K562 (cell line): ENCODE data around the gene CYLD. TPM values are rescaled to one million over a fixed set of nuclear protein-coding genes. Genes with fewer than 3 reads are reported as not detected.

Experiments used
- E2F5 ChIP-seq: sonication (generic); formaldehyde crosslinking; IDR thresholded peaks from 2 replicates; pipeline ENCODE4 v1.8.0; 2022; ENCODE audit warnings: mild to moderate bottlenecking, missing genetic modification reagents
- FOS ChIP-seq: IDR thresholded peaks from 3 replicates; pipeline ENCODE4 v1.6.1; 2011; ENCODE audit not compliant: insufficient read length; ENCODE audit errors: extremely low read depth
- KDM4B ChIP-seq, 2 experiments: fragments of 450-650 bp in 1 of 2; sonication (generic) in 1 of 2; IDR thresholded peaks; 2 replicates each; pipeline ENCODE4 v1.6.1; 2016 to 2017; ENCODE audit warnings: borderline replicate concordance in 2 of 2, antibody characterized with exemption in 1 of 2, low read depth in 1 of 2, mild to moderate bottlenecking in 1 of 2
- NFRKB ChIP-seq: fragments of 450-650 bp; IDR thresholded peaks from 2 replicates; pipeline ENCODE4 v1.6.1; 2016; ENCODE audit warnings: low read depth
- SRSF7 ChIP-seq: fragments of 200-400 bp; formaldehyde crosslinking; optimal IDR thresholded peaks from 2 replicates; pipeline ENCODE3; 2017; ENCODE audit warnings: mild to moderate bottlenecking, low read depth, low read length
- ZBTB17 ChIP-seq: fragments of 450-650 bp; formaldehyde crosslinking; IDR thresholded peaks from 2 replicates; pipeline ENCODE4 v1.4.0; 2020; ENCODE audit warnings: mild to moderate bottlenecking
- ZBTB33 ChIP-seq: sonication (generic); formaldehyde crosslinking; IDR thresholded peaks from 2 replicates; pipeline ENCODE4 v1.8.1; 2023; ENCODE audit warnings: mild to moderate bottlenecking, missing genetic modification reagents
- ZNF224 ChIP-seq: sonication (generic); formaldehyde crosslinking; IDR thresholded peaks from 2 replicates; pipeline ENCODE4 v1.8.0; 2022; ENCODE audit warnings: mild to moderate bottlenecking, missing genetic modification reagents
- ZNF318 ChIP-seq, 2 experiments: fragments of 450-650 bp; IDR thresholded peaks; 2 replicates each; pipeline ENCODE4 v1.6.1; 2016; ENCODE audit warnings: mild to moderate bottlenecking in 2 of 2, borderline replicate concordance in 1 of 2, low read depth in 1 of 2, moderate library complexity in 1 of 2
- ZNF583 ChIP-seq: fragments of 250-450 bp; sonication (Bioruptor Pico); IDR thresholded peaks from 2 replicates; pipeline ENCODE4 v1.4.0; 2020
- polyA plus RNA-seq, 8 experiments: library from polyadenylated mRNA; depleted of rRNA in 4 of 8; stranded (reverse) in 5 of 8; unstranded in 3 of 8; fragments of >200 nt; fragmentation: Nextera tagmentation in 2 of 8; fragmentation: Illumina TruSeq in 1 of 8; extraction: Ambion mirVana in 2 of 8; extraction: Trizol in 1 of 8; gene quantifications; 2 replicates each; pipeline versions ENCODE4 v1.2.1 to v1.2.3, GENCODE V29; 2011 to 2014; ENCODE audit warnings: inconsistent platforms in 1 of 8, missing spikeins in 1 of 8
- total RNA-seq, 7 experiments: library from RNA; depleted of rRNA in 6 of 7; stranded (reverse); fragments of >200 nt in 6 of 7; fragmentation: Illumina TruSeq in 2 of 7; extraction: Trizol in 2 of 7; gene quantifications; 2 replicates each; pipeline versions ENCODE4 v1.2.1 to v1.2.3, GENCODE V29; 2011 to 2021; ENCODE audit warnings: low replicate concordance in 1 of 7
- TF ChIP-seq, protein P1 (sequence below): sonication (generic); formaldehyde crosslinking; IDR thresholded peaks from 2 replicates; pipeline ENCODE4 v1.8.0; 2022; ENCODE audit warnings: mild to moderate bottlenecking, missing genetic modification reagents

CYLD gene
- total and polyA plus RNA-seq, 9 of the 15 experiments (the other 6 are each of a cell fraction or from before 2014, with no cell fraction given) = 3.4 to 7.4 (median 5.3) TPM

- TF ChIP-seq ZNF318 (IDR thresholded peaks at IDR 0.05; ENCODE audit: borderline replicate concordance in 1 of 2, low read depth in 1 of 2) (no peak), ZNF224 (CRISPR knock-in tag) (no peak), ZBTB17 (no peak), NFRKB (no peak), FOS (no peak), KDM4B (IDR thresholded peaks at IDR 0.05; ENCODE audit: borderline replicate concordance in 2 of 2, low read depth in 1 of 2) (no peak), SRSF7 (no peak), E2F5 (CRISPR knock-in tag) (no peak), ZBTB33 (CRISPR knock-in tag) (no peak), ZNF583 (CRISPR knock-in tag) (no peak)
- TF ChIP-seq, protein P1, sequence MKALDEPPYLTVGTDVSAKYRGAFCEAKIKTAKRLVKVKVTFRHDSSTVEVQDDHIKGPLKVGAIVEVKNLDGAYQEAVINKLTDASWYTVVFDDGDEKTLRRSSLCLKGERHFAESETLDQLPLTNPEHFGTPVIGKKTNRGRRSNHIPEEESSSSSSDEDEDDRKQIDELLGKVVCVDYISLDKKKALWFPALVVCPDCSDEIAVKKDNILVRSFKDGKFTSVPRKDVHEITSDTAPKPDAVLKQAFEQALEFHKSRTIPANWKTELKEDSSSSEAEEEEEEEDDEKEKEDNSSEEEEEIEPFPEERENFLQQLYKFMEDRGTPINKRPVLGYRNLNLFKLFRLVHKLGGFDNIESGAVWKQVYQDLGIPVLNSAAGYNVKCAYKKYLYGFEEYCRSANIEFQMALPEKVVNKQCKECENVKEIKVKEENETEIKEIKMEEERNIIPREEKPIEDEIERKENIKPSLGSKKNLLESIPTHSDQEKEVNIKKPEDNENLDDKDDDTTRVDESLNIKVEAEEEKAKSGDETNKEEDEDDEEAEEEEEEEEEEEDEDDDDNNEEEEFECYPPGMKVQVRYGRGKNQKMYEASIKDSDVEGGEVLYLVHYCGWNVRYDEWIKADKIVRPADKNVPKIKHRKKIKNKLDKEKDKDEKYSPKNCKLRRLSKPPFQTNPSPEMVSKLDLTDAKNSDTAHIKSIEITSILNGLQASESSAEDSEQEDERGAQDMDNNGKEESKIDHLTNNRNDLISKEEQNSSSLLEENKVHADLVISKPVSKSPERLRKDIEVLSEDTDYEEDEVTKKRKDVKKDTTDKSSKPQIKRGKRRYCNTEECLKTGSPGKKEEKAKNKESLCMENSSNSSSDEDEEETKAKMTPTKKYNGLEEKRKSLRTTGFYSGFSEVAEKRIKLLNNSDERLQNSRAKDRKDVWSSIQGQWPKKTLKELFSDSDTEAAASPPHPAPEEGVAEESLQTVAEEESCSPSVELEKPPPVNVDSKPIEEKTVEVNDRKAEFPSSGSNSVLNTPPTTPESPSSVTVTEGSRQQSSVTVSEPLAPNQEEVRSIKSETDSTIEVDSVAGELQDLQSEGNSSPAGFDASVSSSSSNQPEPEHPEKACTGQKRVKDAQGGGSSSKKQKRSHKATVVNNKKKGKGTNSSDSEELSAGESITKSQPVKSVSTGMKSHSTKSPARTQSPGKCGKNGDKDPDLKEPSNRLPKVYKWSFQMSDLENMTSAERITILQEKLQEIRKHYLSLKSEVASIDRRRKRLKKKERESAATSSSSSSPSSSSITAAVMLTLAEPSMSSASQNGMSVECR (CRISPR knock-in tag) = no peak
These were observed 42.3 kb upstream of the CYLD start (continued) for GRCh38 chr16:50699326-50700159.
